Uterus (tissue), 2 donors: ENCODE data around the gene MTARC2.

Experiments used
- CTCF ChIP-seq, 4 experiments: fragments of 200-600 bp in 2 of 4; fragments of 450-650 bp in 2 of 4; sonication (generic) in 2 of 4; IDR thresholded peaks; one replicate each; pipeline ENCODE4 v1.5.1; 2016 to 2019; ENCODE audit warnings: antibody characterized with exemption in 4 of 4, mild to moderate bottlenecking in 2 of 4, moderate library complexity in 1 of 4
- POLR2A ChIP-seq, 2 donors: fragments of 450-650 bp; IDR thresholded peaks; one replicate each; pipeline ENCODE4 v1.6.1; 2016; ENCODE audit warnings: antibody characterized with exemption in 2 of 2, mild to moderate bottlenecking in 1 of 2, moderate library complexity in 1 of 2

GRCh38 chr1:220700556-220701179 is 47.5 kb upstream of the MTARC2 start:
- TF ChIP-seq CTCF (IDR thresholded peaks at IDR 0.05) (no peak), POLR2A (IDR thresholded peaks at IDR 0.05) (no peak)
